ENCODE results near the gene SREK1IP1. TPM values are rescaled to one million over a fixed set of nuclear protein-coding genes. Genes with fewer than 3 reads are reported as not detected.

Gene SREK1IP1
- total RNA-seq, 1 experiment from 2014 or later, result 25.5 TPM

DNA sequence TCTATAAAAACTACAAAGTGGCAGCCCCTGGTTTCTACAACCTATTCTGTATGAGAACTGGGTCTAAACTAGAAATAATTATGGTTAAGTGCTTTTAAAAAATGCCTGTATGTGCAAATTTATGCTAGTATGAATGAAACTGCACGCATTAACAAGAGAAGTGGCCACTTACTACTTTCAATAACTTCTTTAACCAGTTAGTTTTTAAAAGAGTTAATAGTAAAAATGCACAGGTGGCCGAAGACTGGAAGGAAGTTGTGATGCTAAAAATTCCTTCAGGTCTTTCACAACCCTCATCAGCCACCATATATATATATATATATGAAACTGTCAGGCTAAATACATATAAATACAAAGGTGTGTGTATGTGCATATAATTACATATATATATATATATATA is 41.3 kb downstream of the SREK1IP1 start:
- RAD21 ChIA-PET (ENCODE audit: low non-redundant PET in 1 of 2, low total read pairs in 2 of 2, uncharacterized antibody in 2 of 2, unreplicated experiment in 2 of 2), result no interaction called here

More for the DNA sequence above, 41.3 kb downstream of the SREK1IP1 start:
- Histone ChIP-seq H3K27ac (ENCODE audit: low read depth, low read length) (no peak overlapping the region), H3K27me3 (ENCODE audit: insufficient read depth, low read length) (no peaks in the 10 kb centered on the region), H3K4me3 (replicated peaks in 1 of 2; ENCODE audit: low read depth in 1 of 2, low read length in 2 of 2) (no peak overlapping the region), H3K9me3 (ENCODE audit: control insufficient read depth in 1 of 2, insufficient read depth in 1 of 2, low read depth in 1 of 2, low read length in 2 of 2) (no peaks in the 10 kb centered on the region), H3K4me2 (ENCODE audit: low read length) (no peak overlapping the region), H4K20me1 (ENCODE audit: insufficient read depth) (no peaks in the 10 kb centered on the region), H3K36me3 (ENCODE audit: control insufficient read depth in 1 of 2, insufficient read depth in 2 of 2, low read length in 2 of 2) (peaks cover 3 to 7% of the 10 kb centered on the region in 2 experiments; a peak in 2 of 4 replicates), H3K4me1 (ENCODE audit: control insufficient read depth in 1 of 2, insufficient read depth in 2 of 2, low read length in 2 of 2) (no peaks in the 10 kb centered on the region), H3K9me2 (ENCODE audit: insufficient read depth) (0 out of 2 replicates have a peak, but pooled peaks cover 3% of the 10 kb centered on the region), H3K79me2 (ENCODE audit: insufficient read depth, low read length) (peaks cover 5% of the 10 kb centered on the region; the same call in 1 of the 2 replicates), H3K9ac (ENCODE audit: low read length) (no peak overlapping the region), H2AFZ (ENCODE audit: low read depth, low read length, poor library complexity, severe bottlenecking) (no peak overlapping the region)
- CTCF ChIA-PET, result no interaction called here
- intact Hi-C loops (cut with micrococcal nuclease), result no loop called here
- POLR2A ChIA-PET, result no interaction called here
- ATAC-seq, result no peak
- no peak for DNase-seq (ENCODE audit: low read depth, low spot score)
- BruUV-seq (replicated peaks), result no TSS peak
- TF ChIP-seq, protein P1, sequence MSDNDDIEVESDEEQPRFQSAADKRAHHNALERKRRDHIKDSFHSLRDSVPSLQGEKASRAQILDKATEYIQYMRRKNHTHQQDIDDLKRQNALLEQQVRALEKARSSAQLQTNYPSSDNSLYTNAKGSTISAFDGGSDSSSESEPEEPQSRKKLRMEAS (IDR thresholded peaks at IDR 0.05), result no peak
- TF ChIP-seq CBX3 (IDR thresholded peaks at IDR 0.05; ENCODE audit: low read depth) (no peak), SP1 (IDR thresholded peaks at IDR 0.05; ENCODE audit: low read depth) (no peak), RAD21 (IDR thresholded peaks at IDR 0.05; ENCODE audit: low read depth) (no peak), FOSL1 (IDR thresholded peaks at IDR 0.05; ENCODE audit: low read depth) (no peak), ZNF274 (IDR thresholded peaks at IDR 0.05; ENCODE audit: low read depth, low read length) (no peak), EZH2phosphoT487 (IDR thresholded peaks at IDR 0.05; ENCODE audit: borderline replicate concordance) (no peak), SRF (IDR thresholded peaks at IDR 0.05; ENCODE audit: low read depth) (no peak), EGR1 (IDR thresholded peaks at IDR 0.05; ENCODE audit: low read depth) (no peak), JUND (IDR thresholded peaks at IDR 0.05) (no peak), EZH2 (IDR thresholded peaks at IDR 0.05) (no peak), TCF7L2 (IDR thresholded peaks at IDR 0.05; ENCODE audit: borderline replicate concordance, extremely low read depth, insufficient read depth, insufficient read length) (no peak), ELF1 (IDR thresholded peaks at IDR 0.05; ENCODE audit: borderline replicate concordance, low read depth) (no peak), CEBPB (IDR thresholded peaks at IDR 0.05; ENCODE audit: low read depth) (no peak), SIN3A (IDR thresholded peaks at IDR 0.05; ENCODE audit: low read depth) (no peak)
- TF ChIP-seq, protein P2, sequence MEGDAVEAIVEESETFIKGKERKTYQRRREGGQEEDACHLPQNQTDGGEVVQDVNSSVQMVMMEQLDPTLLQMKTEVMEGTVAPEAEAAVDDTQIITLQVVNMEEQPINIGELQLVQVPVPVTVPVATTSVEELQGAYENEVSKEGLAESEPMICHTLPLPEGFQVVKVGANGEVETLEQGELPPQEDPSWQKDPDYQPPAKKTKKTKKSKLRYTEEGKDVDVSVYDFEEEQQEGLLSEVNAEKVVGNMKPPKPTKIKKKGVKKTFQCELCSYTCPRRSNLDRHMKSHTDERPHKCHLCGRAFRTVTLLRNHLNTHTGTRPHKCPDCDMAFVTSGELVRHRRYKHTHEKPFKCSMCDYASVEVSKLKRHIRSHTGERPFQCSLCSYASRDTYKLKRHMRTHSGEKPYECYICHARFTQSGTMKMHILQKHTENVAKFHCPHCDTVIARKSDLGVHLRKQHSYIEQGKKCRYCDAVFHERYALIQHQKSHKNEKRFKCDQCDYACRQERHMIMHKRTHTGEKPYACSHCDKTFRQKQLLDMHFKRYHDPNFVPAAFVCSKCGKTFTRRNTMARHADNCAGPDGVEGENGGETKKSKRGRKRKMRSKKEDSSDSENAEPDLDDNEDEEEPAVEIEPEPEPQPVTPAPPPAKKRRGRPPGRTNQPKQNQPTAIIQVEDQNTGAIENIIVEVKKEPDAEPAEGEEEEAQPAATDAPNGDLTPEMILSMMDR (IDR thresholded peaks at IDR 0.05 in 2 of 3, conservative IDR thresholded peaks at IDR 0.05 in 1 of 3; ENCODE audit: borderline replicate concordance in 1 of 3, insufficient read depth in 1 of 3, low read depth in 2 of 3, low read length in 2 of 3), result no peak
- TF ChIP-seq, protein P3, sequence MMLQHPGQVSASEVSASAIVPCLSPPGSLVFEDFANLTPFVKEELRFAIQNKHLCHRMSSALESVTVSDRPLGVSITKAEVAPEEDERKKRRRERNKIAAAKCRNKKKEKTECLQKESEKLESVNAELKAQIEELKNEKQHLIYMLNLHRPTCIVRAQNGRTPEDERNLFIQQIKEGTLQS (IDR thresholded peaks at IDR 0.05), result no peak
- TF ChIP-seq, protein P4, sequence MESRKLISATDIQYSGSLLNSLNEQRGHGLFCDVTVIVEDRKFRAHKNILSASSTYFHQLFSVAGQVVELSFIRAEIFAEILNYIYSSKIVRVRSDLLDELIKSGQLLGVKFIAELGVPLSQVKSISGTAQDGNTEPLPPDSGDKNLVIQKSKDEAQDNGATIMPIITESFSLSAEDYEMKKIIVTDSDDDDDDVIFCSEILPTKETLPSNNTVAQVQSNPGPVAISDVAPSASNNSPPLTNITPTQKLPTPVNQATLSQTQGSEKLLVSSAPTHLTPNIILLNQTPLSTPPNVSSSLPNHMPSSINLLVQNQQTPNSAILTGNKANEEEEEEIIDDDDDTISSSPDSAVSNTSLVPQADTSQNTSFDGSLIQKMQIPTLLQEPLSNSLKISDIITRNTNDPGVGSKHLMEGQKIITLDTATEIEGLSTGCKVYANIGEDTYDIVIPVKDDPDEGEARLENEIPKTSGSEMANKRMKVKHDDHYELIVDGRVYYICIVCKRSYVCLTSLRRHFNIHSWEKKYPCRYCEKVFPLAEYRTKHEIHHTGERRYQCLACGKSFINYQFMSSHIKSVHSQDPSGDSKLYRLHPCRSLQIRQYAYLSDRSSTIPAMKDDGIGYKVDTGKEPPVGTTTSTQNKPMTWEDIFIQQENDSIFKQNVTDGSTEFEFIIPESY (IDR thresholded peaks at IDR 0.05; ENCODE audit: extremely low read depth, insufficient replicate concordance, low read length), result no peak
- TF ChIP-seq, protein P5, sequence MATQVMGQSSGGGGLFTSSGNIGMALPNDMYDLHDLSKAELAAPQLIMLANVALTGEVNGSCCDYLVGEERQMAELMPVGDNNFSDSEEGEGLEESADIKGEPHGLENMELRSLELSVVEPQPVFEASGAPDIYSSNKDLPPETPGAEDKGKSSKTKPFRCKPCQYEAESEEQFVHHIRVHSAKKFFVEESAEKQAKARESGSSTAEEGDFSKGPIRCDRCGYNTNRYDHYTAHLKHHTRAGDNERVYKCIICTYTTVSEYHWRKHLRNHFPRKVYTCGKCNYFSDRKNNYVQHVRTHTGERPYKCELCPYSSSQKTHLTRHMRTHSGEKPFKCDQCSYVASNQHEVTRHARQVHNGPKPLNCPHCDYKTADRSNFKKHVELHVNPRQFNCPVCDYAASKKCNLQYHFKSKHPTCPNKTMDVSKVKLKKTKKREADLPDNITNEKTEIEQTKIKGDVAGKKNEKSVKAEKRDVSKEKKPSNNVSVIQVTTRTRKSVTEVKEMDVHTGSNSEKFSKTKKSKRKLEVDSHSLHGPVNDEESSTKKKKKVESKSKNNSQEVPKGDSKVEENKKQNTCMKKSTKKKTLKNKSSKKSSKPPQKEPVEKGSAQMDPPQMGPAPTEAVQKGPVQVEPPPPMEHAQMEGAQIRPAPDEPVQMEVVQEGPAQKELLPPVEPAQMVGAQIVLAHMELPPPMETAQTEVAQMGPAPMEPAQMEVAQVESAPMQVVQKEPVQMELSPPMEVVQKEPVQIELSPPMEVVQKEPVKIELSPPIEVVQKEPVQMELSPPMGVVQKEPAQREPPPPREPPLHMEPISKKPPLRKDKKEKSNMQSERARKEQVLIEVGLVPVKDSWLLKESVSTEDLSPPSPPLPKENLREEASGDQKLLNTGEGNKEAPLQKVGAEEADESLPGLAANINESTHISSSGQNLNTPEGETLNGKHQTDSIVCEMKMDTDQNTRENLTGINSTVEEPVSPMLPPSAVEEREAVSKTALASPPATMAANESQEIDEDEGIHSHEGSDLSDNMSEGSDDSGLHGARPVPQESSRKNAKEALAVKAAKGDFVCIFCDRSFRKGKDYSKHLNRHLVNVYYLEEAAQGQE (IDR thresholded peaks at IDR 0.05; ENCODE audit: low read depth), result no peak
